HG03025 (cell line): Measurements from ENCODE around the gene FAF1.
"Not testable (repeated sequence)": the region's sequence is repeated elsewhere in the genome, so short reads cannot be mapped to it uniquely, and the experiment has no call there.

Experiments
- ATAC-seq: cut with Tn5 transposase; IDR thresholded peaks from one replicate; pipeline ENCODE4 v1.9.1; 2021; ENCODE audit warnings: mild to moderate bottlenecking, moderate library complexity; ENCODE audit not compliant: unreplicated experiment, low FRiP score

Gene FAF1

DNA sequence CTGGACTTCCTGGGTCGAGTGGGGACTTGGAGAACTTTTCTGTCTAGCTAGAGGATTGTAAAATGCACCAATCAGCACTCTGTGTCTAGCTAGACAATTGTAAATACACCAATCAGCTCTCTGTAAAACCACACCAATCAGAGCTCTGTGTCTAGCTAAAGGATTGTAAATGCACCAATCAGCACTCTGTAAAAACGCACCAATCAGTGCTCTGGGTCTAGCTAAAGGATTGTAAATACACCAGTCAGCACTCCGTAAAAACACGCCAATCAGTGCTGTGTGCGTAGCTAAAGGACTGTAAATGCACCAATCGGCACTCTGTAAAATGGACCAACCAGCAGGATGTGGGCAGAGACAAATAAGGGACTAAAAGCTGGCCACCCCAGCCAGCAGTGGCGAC is 243.6 kb downstream of the FAF1 start:
- not testable (repeated sequence) for ATAC-seq

- no peak for ATAC-seq
Observed at GRCh38 chr1:50710099-50710498, 250.0 kb downstream of the FAF1 start.

- ATAC-seq: no peak
Observed at GRCh38 chr1:50707824-50708223, 252.2 kb downstream of the FAF1 start.

DNA sequence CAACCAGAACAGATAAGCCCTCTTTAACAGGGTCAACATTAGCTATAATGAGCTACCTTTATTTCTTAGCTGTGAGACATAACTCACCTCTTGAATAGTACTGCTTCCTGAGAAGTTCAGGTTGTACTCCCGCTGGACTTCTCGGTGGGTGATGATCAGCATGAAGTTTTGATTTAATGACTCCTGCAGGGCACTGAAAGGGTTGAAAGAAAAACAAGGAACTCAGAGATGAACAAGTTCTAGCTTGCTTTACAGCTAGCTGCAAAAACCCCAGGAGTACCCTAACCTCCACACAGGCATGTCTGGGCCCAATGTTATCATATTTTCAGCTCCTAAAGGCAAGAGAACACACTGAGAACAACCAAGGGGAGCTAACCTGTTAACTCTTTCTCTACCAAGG is 254.4 kb downstream of the FAF1 start:
- no peak for ATAC-seq

DNA sequence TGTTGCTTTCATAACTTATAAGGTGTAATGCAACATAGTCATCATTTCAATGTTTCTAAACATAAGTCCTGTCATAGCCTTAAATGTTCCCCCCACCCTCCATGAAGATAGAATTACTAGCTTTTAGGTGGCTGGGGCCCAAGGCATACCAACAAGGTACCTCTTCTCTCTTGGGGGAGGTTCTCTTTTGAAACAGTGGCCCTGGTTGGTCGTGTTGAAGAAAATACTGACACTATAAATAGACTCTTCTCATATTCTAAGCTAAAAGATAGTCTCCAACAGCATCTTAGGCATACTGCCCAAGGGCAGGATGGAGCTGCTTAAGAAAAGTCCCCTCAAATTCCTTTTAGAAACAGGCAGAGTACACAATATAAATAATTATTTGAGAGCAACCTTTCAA is 255.0 kb downstream of the FAF1 start:
- ATAC-seq: no peak

DNA sequence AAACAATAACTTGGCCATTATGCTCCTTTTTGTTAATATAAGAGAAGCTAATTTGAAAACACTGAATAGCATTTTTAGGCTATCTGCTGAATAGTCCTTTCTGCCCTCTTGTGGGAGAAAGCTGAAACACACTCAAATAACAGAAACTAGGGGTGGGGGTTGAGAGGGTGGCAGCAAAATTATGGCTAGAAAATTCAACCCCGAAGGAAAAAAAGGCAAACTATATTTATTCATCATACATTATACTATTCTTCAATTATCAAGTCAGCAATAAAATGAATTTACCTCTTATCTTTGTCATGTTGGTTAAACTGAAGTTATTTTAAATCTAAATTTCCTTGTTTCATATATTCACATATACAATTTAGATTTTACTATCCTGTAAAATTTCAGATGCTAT is 255.9 kb downstream of the FAF1 start:
- no peak for ATAC-seq

DNA sequence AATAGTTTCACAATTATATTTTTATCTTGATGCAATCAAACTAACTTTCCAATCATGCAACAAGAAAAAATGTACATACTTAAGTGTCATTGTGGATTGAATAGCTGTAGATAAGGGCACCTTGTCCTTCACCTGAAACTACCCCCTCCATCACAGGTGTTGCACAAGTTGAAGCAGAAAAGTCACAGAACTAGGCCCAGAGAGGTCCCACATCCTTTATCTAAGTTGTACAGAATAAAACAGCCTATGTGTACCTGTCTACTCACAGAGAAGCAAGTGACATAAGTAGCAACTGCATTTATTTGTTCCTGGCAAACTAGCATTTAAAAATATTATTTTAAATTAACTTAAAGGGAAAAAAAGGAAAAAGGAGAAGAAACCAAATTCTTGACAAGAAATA is 256.8 kb downstream of the FAF1 start:
- ATAC-seq: no peak

DNA sequence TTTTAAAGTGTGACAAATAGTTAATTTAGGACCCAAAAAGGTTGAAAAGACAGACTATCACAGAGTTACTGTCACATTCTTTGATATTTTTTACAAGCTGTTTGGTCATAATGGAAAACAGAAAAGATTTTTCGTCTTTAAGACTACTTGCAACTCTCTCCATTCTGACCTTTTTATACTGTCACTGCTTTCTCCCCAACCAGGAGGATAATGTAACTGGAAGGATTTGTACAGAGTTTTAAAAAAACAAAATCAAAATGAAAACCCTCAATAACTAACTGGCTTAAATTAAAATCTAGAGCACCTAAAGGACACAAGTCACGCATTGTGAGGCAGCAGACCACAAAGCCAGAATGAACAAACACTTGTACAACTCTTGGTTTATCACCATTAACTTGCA is 257.7 kb downstream of the FAF1 start:
- no peak for ATAC-seq

DNA sequence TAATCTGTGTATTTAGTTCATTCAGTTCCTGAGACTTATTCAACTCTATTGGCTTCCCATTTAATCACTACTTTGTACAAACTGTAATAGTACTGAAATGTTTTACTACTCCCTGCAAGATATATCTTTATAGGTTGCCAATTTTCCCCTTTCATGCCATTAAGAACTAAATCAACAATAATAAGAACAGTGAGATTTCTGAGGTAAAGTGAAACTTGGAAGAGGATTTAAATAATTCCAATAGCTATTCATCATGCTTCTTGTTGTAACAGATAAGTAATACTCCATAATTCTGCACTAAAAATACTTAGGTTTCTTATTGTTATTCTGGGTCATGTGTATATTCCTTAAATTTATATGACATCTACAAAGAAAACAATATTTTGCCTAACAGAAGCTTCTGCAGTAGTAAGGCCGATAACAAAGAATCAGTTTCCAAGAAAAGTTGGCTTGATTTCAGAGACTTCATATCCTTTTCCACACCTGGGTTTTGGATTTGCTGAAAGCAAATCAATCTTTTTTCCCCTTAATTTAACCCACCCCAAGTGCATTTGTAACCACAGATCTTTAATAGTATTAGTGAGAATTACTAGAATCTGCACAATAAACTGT is 258.3 kb downstream of the FAF1 start:
- no peak for ATAC-seq

- no peak for ATAC-seq
Observed at GRCh38 chr1:50700621-50701020, 259.4 kb downstream of the FAF1 start.

DNA sequence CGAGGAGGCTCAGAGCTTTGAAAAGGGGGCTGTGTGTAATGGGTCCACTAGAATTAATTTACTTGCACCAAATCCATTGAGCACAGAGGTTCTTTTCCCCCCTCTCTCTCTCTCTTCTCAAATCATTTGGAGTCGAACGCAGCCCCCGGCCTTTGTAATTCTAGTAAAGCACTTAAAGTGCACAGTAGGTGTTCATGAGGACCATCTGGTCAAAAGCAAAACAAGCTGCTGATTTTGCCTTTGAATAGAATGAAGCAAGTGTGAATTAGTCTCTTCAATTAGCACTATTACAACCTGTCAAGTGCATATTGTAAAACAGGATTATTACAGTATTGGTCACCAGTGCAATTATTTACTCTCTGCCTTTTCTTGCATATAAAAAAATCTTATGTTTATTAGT is 259.9 kb downstream of the FAF1 start:
- ATAC-seq: no peak

GRCh38 chr1:50699795-50700194 is 260.3 kb downstream of the FAF1 start:
- ATAC-seq: no peak

DNA sequence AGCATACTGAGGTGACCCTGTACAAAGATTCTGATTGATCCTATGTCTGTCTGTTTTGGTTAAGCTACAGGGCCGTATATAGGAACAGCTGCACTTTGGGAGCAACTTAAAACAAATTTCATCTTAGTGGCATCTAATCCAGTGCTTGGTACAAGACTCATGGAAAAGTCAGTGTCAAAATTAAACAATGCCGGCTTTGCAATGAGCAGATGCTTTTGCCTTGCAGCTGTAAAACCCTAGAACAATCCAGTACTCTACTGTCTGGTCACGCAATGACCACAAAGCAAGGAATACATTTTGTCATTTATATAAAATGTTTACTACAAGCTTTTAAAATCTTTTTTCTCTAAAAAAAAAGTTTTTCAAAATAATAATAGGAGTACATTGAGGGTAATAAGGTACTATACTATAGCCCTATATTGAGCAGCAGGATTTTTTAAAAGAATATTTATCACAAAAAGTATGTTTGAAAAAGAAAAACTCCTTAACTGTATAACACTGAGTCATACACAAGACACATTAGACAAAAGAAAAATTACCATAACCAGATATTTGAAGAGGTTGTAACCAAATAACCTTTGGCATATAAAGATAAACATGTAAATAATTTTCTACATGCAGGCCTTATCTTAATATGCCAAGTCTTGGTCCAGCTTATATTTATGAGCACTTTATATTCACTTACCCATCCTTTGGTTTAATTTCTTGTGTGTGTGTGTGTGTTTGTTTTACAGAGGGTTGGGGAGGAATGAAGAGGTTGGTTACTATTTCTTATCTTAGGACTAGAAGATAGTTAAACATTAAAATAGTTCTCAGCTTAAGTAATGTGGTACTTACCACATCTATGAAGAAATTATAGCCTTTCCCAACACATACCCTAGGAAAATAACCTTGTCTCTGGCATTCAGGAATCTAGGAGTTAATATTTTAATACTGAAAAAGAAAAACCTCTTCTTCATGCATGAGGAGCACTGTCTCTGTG is 262.3 kb downstream of the FAF1 start:
- no peak for ATAC-seq

GRCh38 chr1:50693829-50694228 is 266.2 kb downstream of the FAF1 start:
- ATAC-seq: no peak

DNA sequence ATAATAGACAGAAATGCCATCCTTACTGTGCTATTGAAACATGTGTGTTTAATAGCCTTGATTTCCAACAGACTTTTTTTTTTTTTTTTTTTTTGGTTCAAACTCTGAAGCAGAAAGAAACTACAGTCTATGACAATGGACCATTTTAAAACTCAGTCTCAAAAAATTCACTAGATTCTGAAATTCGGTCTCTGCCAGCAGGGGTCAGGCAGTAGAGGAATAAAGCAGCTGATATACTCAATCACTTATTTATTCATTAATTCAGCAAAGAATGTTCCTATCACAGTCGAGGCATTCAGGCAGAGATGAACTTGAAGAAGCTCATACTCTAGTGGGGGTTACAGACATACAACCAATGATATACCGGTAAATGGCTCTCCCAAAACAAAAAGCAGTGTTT is 275.9 kb downstream of the FAF1 start:
- no peak for ATAC-seq

GRCh38 chr1:50681931-50682330 is 278.1 kb downstream of the FAF1 start:
- ATAC-seq: no peak

DNA sequence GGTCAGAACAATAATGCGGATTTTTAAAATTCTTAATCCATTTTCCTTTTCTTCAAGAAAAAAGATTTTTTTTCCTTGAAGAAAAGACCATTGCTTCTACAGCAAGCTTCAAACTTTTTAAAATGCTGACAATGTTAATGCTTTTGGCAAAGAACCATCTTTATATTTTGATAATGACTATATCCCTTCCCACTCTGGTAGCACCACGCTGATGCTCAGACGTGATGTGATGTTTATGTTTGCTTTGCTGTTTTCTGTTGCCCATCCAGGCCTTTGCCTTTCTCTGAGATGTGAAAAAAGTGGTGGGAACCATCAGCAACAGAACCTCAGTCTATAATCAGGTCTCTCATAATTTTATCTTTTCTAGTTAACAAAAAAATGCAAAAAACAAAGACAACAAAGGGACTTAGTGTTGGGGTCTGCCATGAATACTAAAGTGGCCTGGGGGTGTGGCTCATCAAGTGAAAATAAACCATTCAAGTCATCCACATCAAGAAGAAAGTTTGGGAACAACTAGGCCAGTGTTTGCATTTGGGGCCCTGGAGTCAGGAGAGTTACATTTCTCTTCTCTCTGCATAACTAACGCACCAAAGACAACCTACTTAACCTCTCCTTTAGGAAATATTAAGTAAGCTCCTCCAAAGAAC is 292.2 kb downstream of the FAF1 start:
- no peak for ATAC-seq

DNA sequence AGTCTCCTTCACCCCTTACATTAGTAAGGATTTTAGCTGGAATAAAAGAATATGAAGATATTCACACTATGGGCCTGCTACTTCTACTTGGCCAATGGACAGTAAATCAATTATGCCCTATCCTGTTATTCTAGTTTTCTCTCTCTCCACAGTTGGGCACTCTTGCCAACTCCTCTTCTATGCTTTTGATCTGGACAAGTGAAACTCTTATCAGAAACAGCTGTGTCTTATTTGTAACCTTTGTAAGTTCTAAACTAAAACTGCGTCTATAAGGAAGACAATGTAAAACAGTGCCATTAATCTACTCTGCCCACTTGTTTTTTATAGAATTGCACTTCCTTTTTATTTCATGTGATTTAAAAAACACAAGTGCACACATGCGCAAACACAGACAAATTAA is 292.8 kb downstream of the FAF1 start:
- ATAC-seq: no peak

DNA sequence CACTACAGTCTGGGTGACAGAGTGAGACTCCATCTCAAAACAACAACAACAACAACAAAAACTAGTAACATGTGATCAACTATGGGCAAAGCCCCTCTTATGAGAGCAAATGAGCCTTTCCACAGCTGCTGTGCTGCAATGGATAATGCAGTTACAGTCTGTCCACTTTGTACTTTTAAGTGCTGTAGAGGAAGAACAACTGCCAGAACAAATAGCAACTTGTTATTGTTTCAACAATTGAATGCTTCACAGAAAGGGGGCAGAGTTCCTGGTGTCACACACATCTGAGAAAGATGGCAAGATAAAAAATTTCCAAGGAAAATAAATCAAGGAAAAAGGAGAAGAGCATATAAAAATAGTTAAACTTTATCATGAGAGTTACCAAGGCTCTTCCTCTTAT is 293.2 kb downstream of the FAF1 start:
- no peak for ATAC-seq

DNA sequence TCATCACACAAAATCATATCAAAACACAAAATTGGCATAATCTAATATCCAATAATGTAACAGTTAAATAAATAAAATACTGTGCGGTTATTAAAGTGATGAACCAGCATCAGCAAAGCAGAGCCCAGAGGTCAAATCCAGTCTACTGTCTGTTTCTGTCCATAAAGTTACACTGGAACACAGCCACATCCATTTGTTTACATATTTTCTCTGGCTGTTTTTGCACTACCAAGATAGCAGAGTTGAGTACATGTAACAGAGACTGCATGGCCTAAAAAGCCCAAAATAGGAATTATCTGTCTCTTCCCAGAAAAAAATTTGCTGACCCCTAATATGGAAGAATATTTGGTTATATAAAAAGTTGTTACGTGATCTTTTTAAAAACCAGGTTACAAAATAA is 294.7 kb downstream of the FAF1 start:
- no peak for ATAC-seq

- ATAC-seq: no peak
Observed at GRCh38 chr1:50661626-50662025, 298.4 kb downstream of the FAF1 start.
